ENCODE data around the gene NDUFA12. TPM values are rescaled to one million over a fixed set of nuclear protein-coding genes. Genes with fewer than 3 reads are reported as not detected.
A peak's percentile ranks its signal among the peaks of the same experiment; 100 is the strongest.

The NDUFA12 gene
- total and polyA plus RNA-seq, 9 of the 15 experiments (the other 6 are each of a cell fraction or from before 2014, with no cell fraction given) = 115 to 986 (median 283) TPM

- no peak for TF ChIP-seq ZNF561 (CRISPR knock-in tag; conservative IDR thresholded peaks at IDR 0.05)
- TF ChIP-seq POLR2AphosphoS2 (IDR thresholded peaks at IDR 0.05; ENCODE audit: low read length) = peak; percentile 60; the same call in 1 of the 2 replicates
- peak; percentile 93 for TF ChIP-seq POLR2AphosphoS5 (IDR thresholded peaks at IDR 0.05; ENCODE audit: control insufficient read depth, insufficient read depth, low read depth, low read length)
- TF ChIP-seq MCM3 (IDR thresholded peaks at IDR 0.05) = no peak
- TF ChIP-seq HNRNPLL (IDR thresholded peaks at IDR 0.05; ENCODE audit: low read depth, low read length, poor library complexity, severe bottlenecking) = peak; percentile 25
- no peak for TF ChIP-seq DDX20 (tag; IDR thresholded peaks at IDR 0.05; ENCODE audit: low read depth)
- no peak for TF ChIP-seq ADNP (tag; IDR thresholded peaks at IDR 0.05)
- peak in 1 of 2 experiments; percentile 75; a peak in 2 of 4 replicates for TF ChIP-seq HDAC1 (IDR thresholded peaks at IDR 0.05)
- peak; percentile 43; the same call in 1 of the 2 replicates for TF ChIP-seq TOE1 (IDR thresholded peaks at IDR 0.05; ENCODE audit: borderline replicate concordance)
- no peak for TF ChIP-seq TOE1 (CRISPR knock-in tag; IDR thresholded peaks at IDR 0.05; ENCODE audit: borderline replicate concordance, low read depth)
- TF ChIP-seq NELFE (IDR thresholded peaks at IDR 0.05; ENCODE audit: insufficient read depth, insufficient read length) = no peak
- TF ChIP-seq, protein P1, sequence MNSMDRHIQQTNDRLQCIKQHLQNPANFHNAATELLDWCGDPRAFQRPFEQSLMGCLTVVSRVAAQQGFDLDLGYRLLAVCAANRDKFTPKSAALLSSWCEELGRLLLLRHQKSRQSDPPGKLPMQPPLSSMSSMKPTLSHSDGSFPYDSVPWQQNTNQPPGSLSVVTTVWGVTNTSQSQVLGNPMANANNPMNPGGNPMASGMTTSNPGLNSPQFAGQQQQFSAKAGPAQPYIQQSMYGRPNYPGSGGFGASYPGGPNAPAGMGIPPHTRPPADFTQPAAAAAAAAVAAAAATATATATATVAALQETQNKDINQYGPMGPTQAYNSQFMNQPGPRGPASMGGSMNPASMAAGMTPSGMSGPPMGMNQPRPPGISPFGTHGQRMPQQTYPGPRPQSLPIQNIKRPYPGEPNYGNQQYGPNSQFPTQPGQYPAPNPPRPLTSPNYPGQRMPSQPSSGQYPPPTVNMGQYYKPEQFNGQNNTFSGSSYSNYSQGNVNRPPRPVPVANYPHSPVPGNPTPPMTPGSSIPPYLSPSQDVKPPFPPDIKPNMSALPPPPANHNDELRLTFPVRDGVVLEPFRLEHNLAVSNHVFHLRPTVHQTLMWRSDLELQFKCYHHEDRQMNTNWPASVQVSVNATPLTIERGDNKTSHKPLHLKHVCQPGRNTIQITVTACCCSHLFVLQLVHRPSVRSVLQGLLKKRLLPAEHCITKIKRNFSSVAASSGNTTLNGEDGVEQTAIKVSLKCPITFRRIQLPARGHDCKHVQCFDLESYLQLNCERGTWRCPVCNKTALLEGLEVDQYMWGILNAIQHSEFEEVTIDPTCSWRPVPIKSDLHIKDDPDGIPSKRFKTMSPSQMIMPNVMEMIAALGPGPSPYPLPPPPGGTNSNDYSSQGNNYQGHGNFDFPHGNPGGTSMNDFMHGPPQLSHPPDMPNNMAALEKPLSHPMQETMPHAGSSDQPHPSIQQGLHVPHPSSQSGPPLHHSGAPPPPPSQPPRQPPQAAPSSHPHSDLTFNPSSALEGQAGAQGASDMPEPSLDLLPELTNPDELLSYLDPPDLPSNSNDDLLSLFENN (IDR thresholded peaks at IDR 0.05; ENCODE audit: low read depth in 2 of 2, low read length in 2 of 2) = 0 out of 4 replicates have a peak, but pooled peaks of 1 of the 2 experiments have one; percentile 51
Measured at GRCh38 chr12:95003213-95003920, at the start of gene NDUFA12 (continued).
